Ishikawa (cell line): ENCODE results near the gene CYP3A4.

Experiments used
- CEBPB ChIP-seq: IDR thresholded peaks from 2 replicates; pipeline ENCODE4 v1.6.1; 2012
- CREB1 ChIP-seq: IDR thresholded peaks from 2 replicates; pipeline ENCODE4 v1.6.1; 2012; ENCODE audit warnings: low read depth
- EGR1 ChIP-seq: IDR thresholded peaks from 2 replicates; pipeline ENCODE4 v1.6.1; 2012
- EP300 ChIP-seq: IDR thresholded peaks from 2 replicates; pipeline ENCODE4 v1.6.1; 2012; ENCODE audit warnings: borderline replicate concordance
- FOXM1 ChIP-seq: IDR thresholded peaks from 2 replicates; pipeline ENCODE4 v1.6.1; 2012; ENCODE audit warnings: low read depth, borderline replicate concordance
- MAX ChIP-seq: IDR thresholded peaks from 2 replicates; pipeline ENCODE4 v1.6.1; 2012
- NFIC ChIP-seq: IDR thresholded peaks from 2 replicates; pipeline ENCODE4 v1.6.1; 2012
- RAD21 ChIP-seq: IDR thresholded peaks from 2 replicates; pipeline ENCODE4 v1.6.1; 2012; ENCODE audit warnings: low read depth
- TAF1 ChIP-seq: IDR thresholded peaks from 2 replicates; pipeline ENCODE4 v1.6.1; 2012; ENCODE audit warnings: low read depth, mild to moderate bottlenecking
- TCF12 ChIP-seq: IDR thresholded peaks from 2 replicates; pipeline ENCODE4 v1.6.1; 2012; ENCODE audit warnings: low read depth
- TEAD4 ChIP-seq: IDR thresholded peaks from 2 replicates; pipeline ENCODE4 v1.6.1; 2012
- USF1 ChIP-seq: IDR thresholded peaks from 2 replicates; pipeline ENCODE4 v1.6.1; 2012
- YY1 ChIP-seq: IDR thresholded peaks from 2 replicates; pipeline ENCODE4 v1.6.1; 2012; ENCODE audit warnings: low read depth
- ZBTB7A ChIP-seq: IDR thresholded peaks from 2 replicates; pipeline ENCODE4 v1.6.1; 2012; ENCODE audit warnings: low read depth
- TF ChIP-seq, protein P1 (sequence below): IDR thresholded peaks from 2 replicates; pipeline ENCODE4 v1.6.1; 2012; ENCODE audit warnings: low read depth, mild to moderate bottlenecking

CYP3A4 gene

GRCh38 chr7:99786726-99787335, 2.8 kb upstream of the CYP3A4 start:
- TF ChIP-seq NFIC (no peak), RAD21 (no peak), EGR1 (no peak), CREB1 (no peak), USF1 (no peak), TCF12 (no peak), MAX (no peak), TEAD4 (no peak), EP300 (no peak), FOXM1 (no peak), CEBPB (no peak), ZBTB7A (no peak), TAF1 (no peak), YY1 (no peak)
- TF ChIP-seq, protein P1, sequence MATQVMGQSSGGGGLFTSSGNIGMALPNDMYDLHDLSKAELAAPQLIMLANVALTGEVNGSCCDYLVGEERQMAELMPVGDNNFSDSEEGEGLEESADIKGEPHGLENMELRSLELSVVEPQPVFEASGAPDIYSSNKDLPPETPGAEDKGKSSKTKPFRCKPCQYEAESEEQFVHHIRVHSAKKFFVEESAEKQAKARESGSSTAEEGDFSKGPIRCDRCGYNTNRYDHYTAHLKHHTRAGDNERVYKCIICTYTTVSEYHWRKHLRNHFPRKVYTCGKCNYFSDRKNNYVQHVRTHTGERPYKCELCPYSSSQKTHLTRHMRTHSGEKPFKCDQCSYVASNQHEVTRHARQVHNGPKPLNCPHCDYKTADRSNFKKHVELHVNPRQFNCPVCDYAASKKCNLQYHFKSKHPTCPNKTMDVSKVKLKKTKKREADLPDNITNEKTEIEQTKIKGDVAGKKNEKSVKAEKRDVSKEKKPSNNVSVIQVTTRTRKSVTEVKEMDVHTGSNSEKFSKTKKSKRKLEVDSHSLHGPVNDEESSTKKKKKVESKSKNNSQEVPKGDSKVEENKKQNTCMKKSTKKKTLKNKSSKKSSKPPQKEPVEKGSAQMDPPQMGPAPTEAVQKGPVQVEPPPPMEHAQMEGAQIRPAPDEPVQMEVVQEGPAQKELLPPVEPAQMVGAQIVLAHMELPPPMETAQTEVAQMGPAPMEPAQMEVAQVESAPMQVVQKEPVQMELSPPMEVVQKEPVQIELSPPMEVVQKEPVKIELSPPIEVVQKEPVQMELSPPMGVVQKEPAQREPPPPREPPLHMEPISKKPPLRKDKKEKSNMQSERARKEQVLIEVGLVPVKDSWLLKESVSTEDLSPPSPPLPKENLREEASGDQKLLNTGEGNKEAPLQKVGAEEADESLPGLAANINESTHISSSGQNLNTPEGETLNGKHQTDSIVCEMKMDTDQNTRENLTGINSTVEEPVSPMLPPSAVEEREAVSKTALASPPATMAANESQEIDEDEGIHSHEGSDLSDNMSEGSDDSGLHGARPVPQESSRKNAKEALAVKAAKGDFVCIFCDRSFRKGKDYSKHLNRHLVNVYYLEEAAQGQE: no peak

DNA sequence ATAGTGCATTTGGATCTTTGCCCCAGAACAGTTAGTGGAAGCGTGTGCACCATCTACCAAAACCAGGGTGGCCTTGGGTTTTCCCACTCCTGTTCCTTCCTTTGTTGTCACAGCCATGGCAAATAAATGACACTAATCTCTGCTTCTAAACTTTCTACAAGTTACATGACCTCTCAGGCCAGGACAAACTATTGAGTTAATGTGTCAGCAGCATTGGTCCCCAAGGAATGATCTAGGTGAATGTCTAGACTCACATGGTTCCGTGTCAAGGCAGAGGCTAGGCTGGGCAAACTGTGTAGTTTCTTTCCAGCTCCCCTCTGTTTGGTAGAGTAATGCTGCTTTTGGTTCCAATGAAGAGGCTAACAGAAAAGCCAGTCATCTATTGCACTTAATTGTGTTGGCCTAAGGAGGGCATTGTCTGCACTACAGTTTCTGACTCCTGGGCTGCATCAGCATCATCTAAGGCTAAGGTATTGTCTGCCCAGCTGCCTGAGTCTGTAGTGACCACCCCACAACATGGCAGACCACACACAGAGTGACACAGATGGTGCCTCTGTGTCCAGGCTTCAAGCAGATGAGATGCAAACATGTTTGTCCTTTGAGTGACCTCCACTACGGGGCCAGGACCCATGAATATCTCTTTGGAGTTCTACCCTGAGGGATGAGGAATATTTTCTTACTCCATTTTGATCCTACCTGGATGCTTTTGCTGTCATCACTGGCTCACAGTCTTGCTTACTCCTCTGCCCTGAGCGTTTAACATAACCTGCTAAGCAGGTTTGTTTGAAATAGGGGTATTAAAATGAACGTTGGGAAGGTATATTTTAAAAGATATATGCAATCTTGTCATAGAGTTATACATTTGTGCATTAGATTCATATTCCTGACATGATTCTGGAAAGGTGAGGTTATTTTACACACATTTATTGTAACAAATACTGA, 1.7 kb downstream of the CYP3A4 start:
- TF ChIP-seq YY1: no peak
- TF ChIP-seq TEAD4: no peak
- TF ChIP-seq CREB1: no peak
- no peak for TF ChIP-seq TCF12
- TF ChIP-seq, protein P1: no peak
- no peak for TF ChIP-seq FOXM1
- no peak for TF ChIP-seq TAF1
- no peak for TF ChIP-seq EGR1
- no peak for TF ChIP-seq MAX
- no peak for TF ChIP-seq EP300

DNA sequence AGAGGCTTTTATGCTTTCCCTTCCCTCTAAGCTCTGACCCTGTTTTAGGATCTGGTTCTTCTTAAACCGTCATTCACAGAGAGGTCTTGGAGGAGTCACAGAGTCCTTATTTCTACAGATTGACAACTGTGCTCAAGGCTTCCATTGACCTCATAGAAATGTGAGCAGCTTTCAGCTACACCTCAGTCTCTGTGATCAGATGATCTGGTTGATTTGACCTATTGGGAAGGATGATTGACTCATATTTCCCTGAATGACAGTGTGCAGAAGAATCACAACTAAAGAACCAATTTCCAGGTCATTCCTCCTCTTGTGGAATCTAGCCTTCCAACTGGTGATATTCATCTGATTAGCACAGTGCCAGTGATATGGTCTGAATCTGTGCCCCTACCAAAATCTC, 3.4 kb downstream of the CYP3A4 start:
- TF ChIP-seq RAD21 (no peak), YY1 (no peak), EP300 (no peak), MAX (no peak), USF1 (no peak), EGR1 (no peak), CEBPB (no peak), ZBTB7A (no peak), NFIC (no peak), TAF1 (no peak), CREB1 (no peak), FOXM1 (no peak), TCF12 (no peak), TEAD4 (no peak)
- TF ChIP-seq, protein P1: no peak

- TF ChIP-seq, protein P1: no peak
- no peak for TF ChIP-seq FOXM1
- TF ChIP-seq USF1: no peak
- TF ChIP-seq EP300: no peak
- no peak for TF ChIP-seq CREB1
- no peak for TF ChIP-seq NFIC
- TF ChIP-seq MAX: no peak
- TF ChIP-seq EGR1: no peak
- TF ChIP-seq RAD21: no peak
- TF ChIP-seq TAF1: no peak
- no peak for TF ChIP-seq TEAD4
- no peak for TF ChIP-seq CEBPB
Observed at GRCh38 chr7:99779949-99780348, 4.0 kb downstream of the CYP3A4 start.
